Esophagus squamous epithelium (tissue), 4 donors: Measurements from ENCODE around the gene CPT1A.

ENCODE experiments used
- POLR2A ChIP-seq, 4 donors: fragments of 450-650 bp; IDR thresholded peaks; one replicate each; pipeline ENCODE4 v1.6.1; 2017; ENCODE audit warnings: antibody characterized with exemption in 4 of 4, mild to moderate bottlenecking in 4 of 4, moderate library complexity in 3 of 4
- TF ChIP-seq, protein P1 (sequence below), 6 experiments: fragments of 450-650 bp in 4 of 6; fragments of 200-600 bp in 2 of 6; sonication (generic) in 2 of 6; IDR thresholded peaks; one replicate each; pipeline ENCODE4 v1.5.1; 2016 to 2019; ENCODE audit warnings: antibody characterized with exemption in 6 of 6, mild to moderate bottlenecking in 4 of 6, moderate library complexity in 4 of 6

DNA sequence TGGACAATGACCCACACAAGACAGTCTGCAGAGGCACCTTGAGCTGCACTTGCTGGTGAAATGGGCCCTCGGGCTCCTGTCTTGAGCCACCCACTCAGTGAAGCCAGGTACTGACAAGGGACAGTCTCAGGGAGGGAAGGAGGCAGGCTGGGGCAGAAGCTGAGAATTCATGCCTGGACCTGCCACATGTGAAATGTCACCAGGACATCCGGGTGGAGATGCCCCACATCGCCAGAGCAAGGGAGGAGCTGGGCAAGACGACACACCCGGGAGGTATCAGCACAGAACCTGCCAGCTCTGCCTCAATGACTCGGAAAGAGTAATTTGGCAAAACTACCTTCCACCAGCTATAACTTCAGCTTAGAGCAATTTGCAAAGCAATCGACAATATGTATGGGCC is 23.5 kb downstream of the CPT1A start:
- TF ChIP-seq, protein P1, sequence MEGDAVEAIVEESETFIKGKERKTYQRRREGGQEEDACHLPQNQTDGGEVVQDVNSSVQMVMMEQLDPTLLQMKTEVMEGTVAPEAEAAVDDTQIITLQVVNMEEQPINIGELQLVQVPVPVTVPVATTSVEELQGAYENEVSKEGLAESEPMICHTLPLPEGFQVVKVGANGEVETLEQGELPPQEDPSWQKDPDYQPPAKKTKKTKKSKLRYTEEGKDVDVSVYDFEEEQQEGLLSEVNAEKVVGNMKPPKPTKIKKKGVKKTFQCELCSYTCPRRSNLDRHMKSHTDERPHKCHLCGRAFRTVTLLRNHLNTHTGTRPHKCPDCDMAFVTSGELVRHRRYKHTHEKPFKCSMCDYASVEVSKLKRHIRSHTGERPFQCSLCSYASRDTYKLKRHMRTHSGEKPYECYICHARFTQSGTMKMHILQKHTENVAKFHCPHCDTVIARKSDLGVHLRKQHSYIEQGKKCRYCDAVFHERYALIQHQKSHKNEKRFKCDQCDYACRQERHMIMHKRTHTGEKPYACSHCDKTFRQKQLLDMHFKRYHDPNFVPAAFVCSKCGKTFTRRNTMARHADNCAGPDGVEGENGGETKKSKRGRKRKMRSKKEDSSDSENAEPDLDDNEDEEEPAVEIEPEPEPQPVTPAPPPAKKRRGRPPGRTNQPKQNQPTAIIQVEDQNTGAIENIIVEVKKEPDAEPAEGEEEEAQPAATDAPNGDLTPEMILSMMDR (IDR thresholded peaks at IDR 0.05), result no peak
- no peak for TF ChIP-seq POLR2A (IDR thresholded peaks at IDR 0.05)
